ENCODE measurements around the gene ELL.

DNA sequence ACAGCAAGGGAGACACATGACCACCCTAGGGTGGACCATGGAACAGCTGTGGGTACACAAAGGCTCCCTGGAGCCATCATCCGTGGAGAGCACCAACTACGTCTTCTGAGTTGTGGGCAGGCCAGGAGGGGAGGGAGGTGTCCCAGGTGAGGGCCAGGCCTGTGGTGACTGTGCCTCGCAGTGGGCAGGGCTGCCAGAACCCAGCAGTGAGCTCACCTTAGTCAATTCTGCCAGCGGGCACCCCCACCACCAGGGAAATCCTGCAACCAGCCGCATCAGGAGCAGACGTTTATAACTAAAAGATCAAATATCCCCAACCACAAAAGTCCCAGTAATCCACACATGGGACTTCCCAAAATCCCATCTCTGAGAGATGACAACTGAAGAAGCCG lies 19.6 kb downstream of the ELL start:
- no peak for TF ChIP-seq ZNF124 (CRISPR knock-in tag; IDR thresholded peaks at IDR 0.05)
- TF ChIP-seq, protein P1, sequence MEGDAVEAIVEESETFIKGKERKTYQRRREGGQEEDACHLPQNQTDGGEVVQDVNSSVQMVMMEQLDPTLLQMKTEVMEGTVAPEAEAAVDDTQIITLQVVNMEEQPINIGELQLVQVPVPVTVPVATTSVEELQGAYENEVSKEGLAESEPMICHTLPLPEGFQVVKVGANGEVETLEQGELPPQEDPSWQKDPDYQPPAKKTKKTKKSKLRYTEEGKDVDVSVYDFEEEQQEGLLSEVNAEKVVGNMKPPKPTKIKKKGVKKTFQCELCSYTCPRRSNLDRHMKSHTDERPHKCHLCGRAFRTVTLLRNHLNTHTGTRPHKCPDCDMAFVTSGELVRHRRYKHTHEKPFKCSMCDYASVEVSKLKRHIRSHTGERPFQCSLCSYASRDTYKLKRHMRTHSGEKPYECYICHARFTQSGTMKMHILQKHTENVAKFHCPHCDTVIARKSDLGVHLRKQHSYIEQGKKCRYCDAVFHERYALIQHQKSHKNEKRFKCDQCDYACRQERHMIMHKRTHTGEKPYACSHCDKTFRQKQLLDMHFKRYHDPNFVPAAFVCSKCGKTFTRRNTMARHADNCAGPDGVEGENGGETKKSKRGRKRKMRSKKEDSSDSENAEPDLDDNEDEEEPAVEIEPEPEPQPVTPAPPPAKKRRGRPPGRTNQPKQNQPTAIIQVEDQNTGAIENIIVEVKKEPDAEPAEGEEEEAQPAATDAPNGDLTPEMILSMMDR (IDR thresholded peaks at IDR 0.05 in 2 of 3, conservative IDR thresholded peaks at IDR 0.05 in 1 of 3; ENCODE audit: insufficient read depth in 2 of 3, low read depth in 1 of 3, low read length in 3 of 3) = no peak
- TF ChIP-seq, protein P2, sequence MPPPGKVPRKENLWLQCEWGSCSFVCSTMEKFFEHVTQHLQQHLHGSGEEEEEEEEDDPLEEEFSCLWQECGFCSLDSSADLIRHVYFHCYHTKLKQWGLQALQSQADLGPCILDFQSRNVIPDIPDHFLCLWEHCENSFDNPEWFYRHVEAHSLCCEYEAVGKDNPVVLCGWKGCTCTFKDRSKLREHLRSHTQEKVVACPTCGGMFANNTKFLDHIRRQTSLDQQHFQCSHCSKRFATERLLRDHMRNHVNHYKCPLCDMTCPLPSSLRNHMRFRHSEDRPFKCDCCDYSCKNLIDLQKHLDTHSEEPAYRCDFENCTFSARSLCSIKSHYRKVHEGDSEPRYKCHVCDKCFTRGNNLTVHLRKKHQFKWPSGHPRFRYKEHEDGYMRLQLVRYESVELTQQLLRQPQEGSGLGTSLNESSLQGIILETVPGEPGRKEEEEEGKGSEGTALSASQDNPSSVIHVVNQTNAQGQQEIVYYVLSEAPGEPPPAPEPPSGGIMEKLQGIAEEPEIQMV (tag; conservative IDR thresholded peaks at IDR 0.05; ENCODE audit: low read depth) = no peak
